GM19467 (cell line): ENCODE measurements around the gene TOP1.

Experiments
- ATAC-seq: cut with Tn5 transposase; IDR thresholded peaks from one replicate; pipeline ENCODE4 v1.9.1; 2021; ENCODE audit warnings: mild to moderate bottlenecking, moderate library complexity; ENCODE audit not compliant: unreplicated experiment

TOP1 gene

GRCh38 chr20:41141153-41141815 is 112.7 kb downstream of the TOP1 start:
- ATAC-seq = no peak

- ATAC-seq = no peak
Observed at GRCh38 chr20:41142245-41142644, 113.6 kb downstream of the TOP1 start.

- ATAC-seq = no peak
Observed at GRCh38 chr20:41142919-41143318, 114.3 kb downstream of the TOP1 start.

GRCh38 chr20:41143354-41143753 is 114.7 kb downstream of the TOP1 start:
- no peak for ATAC-seq

- no peak for ATAC-seq
Observed at GRCh38 chr20:41145317-41145716, 116.7 kb downstream of the TOP1 start.

GRCh38 chr20:41145821-41146620 is 117.4 kb downstream of the TOP1 start:
- no peak for ATAC-seq

- ATAC-seq = no peak
Observed at GRCh38 chr20:41147767-41148191, 119.2 kb downstream of the TOP1 start.

GRCh38 chr20:41148942-41149341 is 120.3 kb downstream of the TOP1 start:
- ATAC-seq = no peak

- ATAC-seq = no peak
Observed at GRCh38 chr20:41150664-41151063, 122.0 kb downstream of the TOP1 start.

GRCh38 chr20:41151134-41151869 is 122.7 kb downstream of the TOP1 start:
- ATAC-seq = no peak

- ATAC-seq = no peak
Observed at GRCh38 chr20:41152108-41152757, 123.6 kb downstream of the TOP1 start.

- ATAC-seq = no peak
Observed at GRCh38 chr20:41154436-41155176, 126.0 kb downstream of the TOP1 start.

- no peak for ATAC-seq
Observed at GRCh38 chr20:41155261-41155660, 126.6 kb downstream of the TOP1 start.

- ATAC-seq = no peak
Observed at GRCh38 chr20:41158082-41158625, 129.5 kb downstream of the TOP1 start.

GRCh38 chr20:41159547-41159946 is 130.9 kb downstream of the TOP1 start:
- no peak for ATAC-seq

- ATAC-seq = no peak
Observed at GRCh38 chr20:41160686-41161085, 132.1 kb downstream of the TOP1 start.

- ATAC-seq = no peak
Observed at GRCh38 chr20:41161886-41162285, 133.3 kb downstream of the TOP1 start.

GRCh38 chr20:41162396-41162795 is 133.8 kb downstream of the TOP1 start:
- ATAC-seq = no peak

GRCh38 chr20:41163821-41164220 is 135.2 kb downstream of the TOP1 start:
- no peak for ATAC-seq
